ENCODE measurements around the gene CYB5R4. TPM values are rescaled to one million over a fixed set of nuclear protein-coding genes. Genes with fewer than 3 reads are reported as not detected.

CYB5R4 gene
- total and polyA plus RNA-seq, 10 of the 15 experiments (the other 5 are each of a cell fraction or from before 2014, with no cell fraction given), result 13.4 to 61.1 (median 27.5) TPM

GRCh38 chr6:83815631-83816272, 43.7 kb upstream of the CYB5R4 start (continued):
- TF ChIP-seq BMI1 (IDR thresholded peaks at IDR 0.05; ENCODE audit: borderline replicate concordance), result no peak

- in situ Hi-C loops (cut with MboI), result no loop called here
- TF ChIP-seq NFYA (IDR thresholded peaks at IDR 0.05; ENCODE audit: borderline replicate concordance, low read depth, low read length), result no peak
- TF ChIP-seq HDGF (IDR thresholded peaks at IDR 0.05), result no peak
- no peak for TF ChIP-seq CBFB (IDR thresholded peaks at IDR 0.05; ENCODE audit: low read depth)
- TF ChIP-seq PAX5 (IDR thresholded peaks at IDR 0.05; ENCODE audit: borderline replicate concordance, low read depth, low read length), result no peak
- TF ChIP-seq PKNOX1 (IDR thresholded peaks at IDR 0.05), result no peak
- TF ChIP-seq SMAD5 (IDR thresholded peaks at IDR 0.05; ENCODE audit: low read depth), result no peak
- no peak for TF ChIP-seq TAF1 (IDR thresholded peaks at IDR 0.05; ENCODE audit: borderline replicate concordance, low read depth, low read length)
- no peak for TF ChIP-seq YBX1 (IDR thresholded peaks at IDR 0.05)
- no peak for TF ChIP-seq MEF2A (IDR thresholded peaks at IDR 0.05; ENCODE audit: insufficient read depth, low read depth, low read length)
- TF ChIP-seq TARDBP (IDR thresholded peaks at IDR 0.05; ENCODE audit: borderline replicate concordance), result no peak
- TF ChIP-seq BMI1 (IDR thresholded peaks at IDR 0.05; ENCODE audit: borderline replicate concordance), result no peak
- no peak for TF ChIP-seq NR2C2 (IDR thresholded peaks at IDR 0.05; ENCODE audit: borderline replicate concordance, control insufficient read depth, insufficient read length, low read depth)
- no peak for TF ChIP-seq RAD51 (IDR thresholded peaks at IDR 0.05)
- no peak for TF ChIP-seq REST (IDR thresholded peaks at IDR 0.05; ENCODE audit: low read depth, low read length)
- TF ChIP-seq ATF3 (IDR thresholded peaks at IDR 0.05; ENCODE audit: borderline replicate concordance, extremely low read depth, low read depth, low read length), result no peak
- no peak for TF ChIP-seq HSF1 (IDR thresholded peaks at IDR 0.05; ENCODE audit: low read depth, low read length)
- TF ChIP-seq JUND (IDR thresholded peaks at IDR 0.05; ENCODE audit: low read depth, low read length), result no peak
Measured at GRCh38 chr6:83822629-83823169, 36.8 kb upstream of the CYB5R4 start.

More at GRCh38 chr6:83822629-83823169, 36.8 kb upstream of the CYB5R4 start:
- 32% methylated on average over 3 of the region's 3 CpGs for WGBS (ENCODE audit: insufficient coverage, insufficient replicate concordance, low lambda C conversion rate, missing lambda C conversion rate)
- ChIA-PET CTCF (no interaction called here), SMC1A (ENCODE audit: uncharacterized antibody, unreplicated experiment) (no interaction called here), RAD21 (ENCODE audit: unreplicated experiment) (no interaction called here), POLR2A (interaction anchor here (0.6 kb wide), 1 partner anchor 622 kb away, joined by 3 read pairs; no protein-coding TSS in a partner anchor)
- Histone ChIP-seq H3K27me3 (replicated peaks in 1 of 2; ENCODE audit: control insufficient read depth in 2 of 2, insufficient read depth in 2 of 2, low read length in 1 of 2) (no peaks in the 10 kb centered on the region), H4K20me1 (ENCODE audit: control insufficient read depth, insufficient read depth) (no peaks in the 10 kb centered on the region), H3K4me3 (no peak overlapping the region), H3K4me1 (ENCODE audit: control insufficient read depth, insufficient read depth, low read length) (no peaks in the 10 kb centered on the region), H3K27ac (ENCODE audit: control insufficient read depth, insufficient read depth) (no peak overlapping the region), H3K9me3 (replicated peaks; ENCODE audit: control insufficient read depth, insufficient read depth, low read length) (no peaks in the 10 kb centered on the region), H3K9ac (ENCODE audit: control insufficient read depth, insufficient read depth, low read length) (no peak overlapping the region), H3K79me2 (ENCODE audit: control insufficient read depth, insufficient read depth, low read length) (no peaks in the 10 kb centered on the region), H3K4me2 (ENCODE audit: control insufficient read depth, insufficient read depth) (no peak overlapping the region), H2AFZ (ENCODE audit: control insufficient read depth, low read depth, low read length) (no peak overlapping the region), H3K36me3 (ENCODE audit: control insufficient read depth in 2 of 2, insufficient read depth in 2 of 2, low read length in 1 of 2) (no peaks in the 10 kb centered on the region)
- intact Hi-C loops (cut with micrococcal nuclease; ENCODE audit: unreplicated experiment), result no loop called here
- BruUV-seq (replicated peaks), result no TSS peak
- no peak for ATAC-seq
- FAIRE-seq, result no peak
- DNase-seq (ENCODE audit: low read depth, low spot score), result no peak

Measured in GM12878 (cell line).